Epithelial cell of esophagus (primary cell): Measurements from ENCODE around the gene TPD52L1.

ENCODE experiments used
- DNase-seq: peaks from one replicate; pipeline ENCODE4 v3.0.0; 2010; ENCODE audit warnings: low read depth
- H3K4me3 ChIP-seq: 2 replicates; pipeline ENCODE4 v1.5.1; 2011; ENCODE audit warnings: mild to moderate bottlenecking, low read length, control low read depth
- TF ChIP-seq, protein P1 (sequence below): IDR thresholded peaks from 2 replicates; pipeline ENCODE4 v1.5.1; 2011; ENCODE audit warnings: low read depth, mild to moderate bottlenecking, low read length, control low read depth, inconsistent platforms; ENCODE audit not compliant: insufficient read depth; ENCODE audit errors: missing control alignments

Gene TPD52L1

DNA sequence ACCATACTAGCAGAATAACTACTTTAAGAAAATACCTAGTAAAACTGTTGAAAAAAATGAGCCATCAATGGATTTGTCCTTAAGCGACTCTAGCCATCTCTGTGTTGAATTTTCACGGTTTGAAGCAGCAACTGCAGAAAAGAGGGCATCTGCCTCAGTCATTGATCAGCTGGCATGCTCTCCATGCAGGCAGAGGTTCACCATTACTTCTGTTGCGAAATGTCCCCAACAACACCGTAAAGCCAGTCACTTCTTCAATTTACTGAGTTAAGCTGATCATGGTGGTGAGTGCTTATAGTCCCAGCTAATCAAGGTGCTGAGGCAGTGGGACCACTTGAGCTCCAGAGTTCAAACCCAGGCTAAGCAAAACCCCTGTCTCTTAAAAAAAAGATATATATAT, 11.1 kb downstream of the TPD52L1 start:
- no peak overlapping the region for H3K4me3 ChIP-seq
- DNase-seq, result no peak
- TF ChIP-seq, protein P1, sequence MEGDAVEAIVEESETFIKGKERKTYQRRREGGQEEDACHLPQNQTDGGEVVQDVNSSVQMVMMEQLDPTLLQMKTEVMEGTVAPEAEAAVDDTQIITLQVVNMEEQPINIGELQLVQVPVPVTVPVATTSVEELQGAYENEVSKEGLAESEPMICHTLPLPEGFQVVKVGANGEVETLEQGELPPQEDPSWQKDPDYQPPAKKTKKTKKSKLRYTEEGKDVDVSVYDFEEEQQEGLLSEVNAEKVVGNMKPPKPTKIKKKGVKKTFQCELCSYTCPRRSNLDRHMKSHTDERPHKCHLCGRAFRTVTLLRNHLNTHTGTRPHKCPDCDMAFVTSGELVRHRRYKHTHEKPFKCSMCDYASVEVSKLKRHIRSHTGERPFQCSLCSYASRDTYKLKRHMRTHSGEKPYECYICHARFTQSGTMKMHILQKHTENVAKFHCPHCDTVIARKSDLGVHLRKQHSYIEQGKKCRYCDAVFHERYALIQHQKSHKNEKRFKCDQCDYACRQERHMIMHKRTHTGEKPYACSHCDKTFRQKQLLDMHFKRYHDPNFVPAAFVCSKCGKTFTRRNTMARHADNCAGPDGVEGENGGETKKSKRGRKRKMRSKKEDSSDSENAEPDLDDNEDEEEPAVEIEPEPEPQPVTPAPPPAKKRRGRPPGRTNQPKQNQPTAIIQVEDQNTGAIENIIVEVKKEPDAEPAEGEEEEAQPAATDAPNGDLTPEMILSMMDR, result no peak

DNA sequence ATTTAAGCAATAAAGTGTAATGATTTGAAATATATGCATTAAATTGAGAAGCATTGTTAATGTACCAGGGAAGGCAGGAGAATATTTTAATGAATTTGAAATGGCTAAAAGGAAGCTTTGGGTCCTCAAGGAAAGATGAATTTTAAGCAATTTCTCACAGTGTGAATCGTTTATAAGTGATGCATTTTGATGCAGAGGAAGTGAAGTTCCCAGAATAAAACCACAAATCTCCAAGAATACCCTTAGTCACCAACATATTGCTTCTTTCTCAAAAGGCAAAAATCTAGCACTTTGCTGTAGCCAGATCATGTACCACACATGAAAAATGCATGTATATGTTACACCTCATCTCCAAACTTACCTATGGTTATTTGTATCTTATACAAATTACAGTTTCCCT, 11.7 kb downstream of the TPD52L1 start:
- TF ChIP-seq, protein P1, result no peak
- H3K4me3 ChIP-seq, result no peak overlapping the region
- DNase-seq, result no peak

DNA sequence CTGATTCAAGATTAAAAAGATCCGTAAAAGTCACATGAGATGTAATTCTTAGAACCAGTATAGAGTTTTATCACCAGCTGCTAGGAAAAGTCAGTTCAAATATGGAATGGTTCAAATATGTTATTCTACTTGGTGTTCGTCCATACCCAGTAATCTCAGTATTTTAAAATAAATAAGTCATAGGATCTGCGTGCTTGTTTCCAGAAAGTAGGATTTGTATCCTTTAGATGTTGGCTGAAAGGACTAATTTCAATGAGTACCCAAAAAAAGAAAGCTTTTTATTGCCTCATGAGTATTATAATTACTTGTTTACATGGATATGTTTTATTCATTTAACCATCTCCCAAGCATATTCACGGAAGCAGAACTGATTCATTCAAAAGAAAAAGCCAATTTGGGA, 12.2 kb downstream of the TPD52L1 start:
- TF ChIP-seq, protein P1, result no peak
- DNase-seq, result no peak
- no peak overlapping the region for H3K4me3 ChIP-seq

DNA sequence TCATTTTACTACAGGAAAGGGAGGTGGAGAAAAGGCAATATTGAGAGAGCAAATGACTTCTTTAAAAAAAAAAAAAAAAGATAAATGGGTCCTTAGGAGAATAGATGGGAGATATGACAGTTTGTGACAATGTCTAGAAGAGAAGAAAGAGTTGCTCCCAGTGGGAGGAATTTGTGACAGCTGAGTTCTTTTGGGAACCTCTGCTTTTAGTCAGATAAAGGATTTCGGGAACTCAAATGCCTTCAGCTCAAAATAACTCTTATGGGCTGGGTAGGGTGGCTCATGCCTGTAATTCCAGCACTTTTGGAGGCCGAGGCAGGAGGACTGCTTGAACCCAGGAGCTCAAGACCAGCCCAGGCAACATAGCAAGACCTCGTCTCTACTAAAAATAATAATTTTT, 13.1 kb downstream of the TPD52L1 start:
- DNase-seq, result no peak
- TF ChIP-seq, protein P1, result no peak
- H3K4me3 ChIP-seq, result no peak overlapping the region

DNA sequence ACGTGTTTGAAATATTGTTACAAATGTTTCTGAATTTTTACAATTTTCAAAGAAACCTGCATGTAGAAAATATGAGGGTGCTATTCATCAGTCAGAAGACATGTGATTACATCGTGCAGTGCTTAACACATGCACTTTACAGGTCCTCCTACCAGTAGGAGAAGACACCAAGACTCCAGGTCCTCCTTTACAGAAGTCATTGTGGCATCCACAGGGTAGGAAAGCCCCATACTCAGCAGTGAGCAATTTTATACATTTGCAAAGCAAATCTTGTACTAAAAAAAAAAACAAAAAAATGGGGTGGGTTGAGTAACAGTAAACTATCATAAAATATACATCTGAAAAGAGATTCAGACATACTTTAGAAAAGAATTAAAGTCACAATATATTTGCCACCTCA, 14.0 kb downstream of the TPD52L1 start:
- no peak overlapping the region for H3K4me3 ChIP-seq
- TF ChIP-seq, protein P1, result no peak
- DNase-seq, result no peak

DNA sequence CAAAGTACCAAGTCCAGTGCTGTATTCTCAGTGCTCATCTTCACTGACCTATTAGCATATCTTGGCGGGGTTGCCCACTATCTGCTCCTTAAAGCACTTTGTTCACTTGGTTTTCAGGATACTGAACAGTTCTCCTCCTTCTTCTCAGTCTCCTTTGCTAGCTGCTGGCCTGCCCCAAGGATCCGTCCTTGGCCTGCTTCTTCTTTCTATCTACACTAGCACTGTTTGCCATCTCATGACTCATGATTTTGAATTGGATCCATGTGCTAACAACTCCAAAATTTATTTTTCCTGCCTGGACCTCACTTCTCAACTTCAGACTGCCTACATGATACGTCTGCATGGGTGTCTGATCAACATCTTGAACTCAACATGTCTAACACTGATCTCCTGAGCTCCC, 15.5 kb downstream of the TPD52L1 start:
- DNase-seq, result peak; percentile 15
- H3K4me3 ChIP-seq, result no peak overlapping the region
- TF ChIP-seq, protein P1, result no peak

DNA sequence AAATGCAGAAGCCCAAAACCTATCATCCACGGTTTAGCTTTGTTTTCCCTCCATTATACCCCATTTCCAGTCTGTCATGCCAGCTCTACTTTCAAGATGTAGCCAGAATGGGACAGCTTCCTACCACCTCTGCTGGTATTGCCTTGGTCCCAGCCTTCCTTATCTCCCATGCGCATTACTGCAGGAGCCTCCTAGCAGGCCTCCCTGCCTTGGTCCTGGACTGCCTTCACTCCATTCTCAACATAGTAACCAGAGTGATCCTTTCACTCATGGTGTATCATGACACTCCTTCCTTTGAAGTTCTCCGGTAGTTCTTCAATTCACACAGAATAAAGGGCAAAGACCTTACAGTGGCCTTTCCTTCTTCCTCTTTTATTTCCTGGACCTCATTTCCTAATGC, 15.9 kb downstream of the TPD52L1 start:
- TF ChIP-seq, protein P1, result no peak
- DNase-seq, result no peak
- H3K4me3 ChIP-seq, result no peak overlapping the region
